IMR-90 (cell line): ENCODE results near the gene ABHD17A. TPM values are rescaled to one million over a fixed set of nuclear protein-coding genes. Genes with fewer than 3 reads are reported as not detected.

ENCODE experiments used
- ATAC-seq: fragments of 200-7000 bp; cut with Tn5 transposase; 2 replicates; pipeline ENCODE4 v1.9.1; 2020; ENCODE audit warnings: low read depth, mild to moderate bottlenecking, moderate library complexity
- BruUV-seq: library from RNA; stranded (reverse); fragments of 400-500 nt; replicated peaks from 2 replicates; lab custom pipeline; 2021; lab: Mats Ljungman, UMichigan
- CTCF ChIA-PET: fragments of 300-600 bp; formaldehyde crosslinking; extraction: SDS; loops from one replicate; lab custom pipeline; 2021; ENCODE audit warnings: antibody characterized with exemption; lab: Yijun Ruan, JAX
- POLR2A ChIA-PET: fragments of 300-600 bp; sonication (Branson Sonifier 250); formaldehyde crosslinking; loops from one replicate; lab custom pipeline; 2022; ENCODE audit warnings: antibody characterized with exemption; ENCODE audit not compliant: unreplicated experiment; lab: Charles Lee
- DNase-seq: peaks from one replicate; pipeline ENCODE4 v3.0.0; 2013
- H2AFZ ChIP-seq: replicated peaks from 2 replicates; pipeline ENCODE3; 2013; ENCODE audit warnings: low read length, mild to moderate bottlenecking; ENCODE audit not compliant: poor library complexity
- H2AK5ac ChIP-seq: 2 replicates; pipeline ENCODE4 v1.6.1; 2013; ENCODE audit warnings: low read depth, low read length, inconsistent platforms
- H2AK9ac ChIP-seq: replicated peaks from 2 replicates; pipeline ENCODE3; 2013; ENCODE audit warnings: mild to moderate bottlenecking, low read depth, low read length, moderate library complexity; ENCODE audit not compliant: poor library complexity
- H2BK120ac ChIP-seq: 2 replicates; pipeline ENCODE4 v1.6.1; 2013; ENCODE audit warnings: low read depth, low read length, inconsistent platforms
- H2BK15ac ChIP-seq: 3 replicates; pipeline ENCODE4 v1.6.1; 2013; ENCODE audit warnings: low read depth, low read length, inconsistent platforms
- H2BK20ac ChIP-seq: 2 replicates; pipeline ENCODE4 v1.6.1; 2013; ENCODE audit warnings: low read depth, mild to moderate bottlenecking, inconsistent platforms, low read length, moderate library complexity
- H2BK5ac ChIP-seq: 2 replicates; pipeline ENCODE4 v1.6.1; 2013; ENCODE audit warnings: mild to moderate bottlenecking, low read depth, low read length, inconsistent platforms; ENCODE audit not compliant: poor library complexity, severe bottlenecking
- H3K14ac ChIP-seq: replicated peaks from 2 replicates; pipeline ENCODE4 v1.6.1; 2013; ENCODE audit warnings: low read depth, low read length, inconsistent platforms
- H3K18ac ChIP-seq: 2 replicates; pipeline ENCODE4 v1.6.1; 2013; ENCODE audit warnings: low read depth, low read length, control low read depth
- H3K23ac ChIP-seq: 2 replicates; pipeline ENCODE4 v1.6.1; 2013; ENCODE audit warnings: low read depth, low read length, inconsistent platforms
- H3K27ac ChIP-seq: 2 replicates; pipeline ENCODE4 v1.5.1; 2013; ENCODE audit warnings: mild to moderate bottlenecking, control low read depth, low read length; ENCODE audit not compliant: insufficient read depth
- H3K27me3 ChIP-seq: 2 replicates; pipeline ENCODE4 v1.6.1; 2013; ENCODE audit warnings: low read length; ENCODE audit not compliant: control insufficient read depth, insufficient read depth
- H3K36me3 ChIP-seq: 2 replicates; pipeline ENCODE4 v1.6.1; 2013; ENCODE audit warnings: low read length, mixed read lengths; ENCODE audit not compliant: control insufficient read depth, insufficient read depth
- H3K4ac ChIP-seq: 2 replicates; pipeline ENCODE4 v1.6.1; 2013; ENCODE audit warnings: low read depth, low read length, inconsistent platforms
- H3K4me1 ChIP-seq: 2 replicates; pipeline ENCODE4 v1.6.1; 2013; ENCODE audit warnings: low read length, mixed read lengths; ENCODE audit not compliant: control insufficient read depth, insufficient read depth
- H3K4me2 ChIP-seq: 2 replicates; pipeline ENCODE4 v1.6.1; 2013; ENCODE audit warnings: low read depth, mild to moderate bottlenecking, control low read depth, low read length, moderate library complexity
- H3K4me3 ChIP-seq: 2 replicates; pipeline ENCODE4 v1.5.1; 2013; ENCODE audit warnings: low read depth, mild to moderate bottlenecking, control low read depth, low read length, moderate library complexity; ENCODE audit not compliant: insufficient read depth
- H3K56ac ChIP-seq: 2 replicates; pipeline ENCODE4 v1.6.1; 2013; ENCODE audit warnings: low read length, inconsistent platforms; ENCODE audit not compliant: insufficient read depth; ENCODE audit errors: extremely low read depth
- H3K79me1 ChIP-seq, 2 experiments: 2 replicates each; pipeline ENCODE4 v1.6.1; 2013; ENCODE audit warnings: low read length in 2 of 2, inconsistent platforms in 1 of 2, low read depth in 1 of 2
- H3K9ac ChIP-seq: 2 replicates; pipeline ENCODE4 v1.6.1; 2013; ENCODE audit warnings: low read depth, low read length, control low read depth
- H3K9me1 ChIP-seq: 2 replicates; pipeline ENCODE4 v1.6.1; 2013; ENCODE audit warnings: low read length, inconsistent platforms; ENCODE audit not compliant: insufficient read depth
- H3K9me3 ChIP-seq: 2 replicates; pipeline ENCODE4 v1.6.1; 2013; ENCODE audit warnings: low read length; ENCODE audit not compliant: control insufficient read depth, insufficient read depth
- H4K20me1 ChIP-seq: 2 replicates; pipeline ENCODE4 v1.6.1; 2013; ENCODE audit warnings: low read length, inconsistent platforms; ENCODE audit not compliant: insufficient read depth
- H4K5ac ChIP-seq: 2 replicates; pipeline ENCODE4 v1.6.1; 2013; ENCODE audit warnings: mild to moderate bottlenecking, low read depth, low read length, control low read depth
- H4K8ac ChIP-seq, 2 experiments: 2 replicates each; pipeline ENCODE4 v1.6.1; 2013; ENCODE audit warnings: low read depth in 2 of 2, low read length in 2 of 2, control low read depth in 1 of 2, inconsistent platforms in 1 of 2
- H4K91ac ChIP-seq: 2 replicates; pipeline ENCODE4 v1.6.1; 2013; ENCODE audit warnings: low read depth, low read length, inconsistent platforms; ENCODE audit not compliant: insufficient read depth
- BHLHE40 ChIP-seq: fragments of 150-350 bp; IDR thresholded peaks from 2 replicates; pipeline ENCODE4 v1.6.1; 2016; ENCODE audit warnings: mild to moderate bottlenecking, low read depth, low read length
- CHD1 ChIP-seq: IDR thresholded peaks from 2 replicates; pipeline ENCODE4 v1.6.1; 2012; ENCODE audit warnings: low read depth, low read length, improper control_type of control experiment
- FOS ChIP-seq: fragments of 150-350 bp; IDR thresholded peaks from 2 replicates; pipeline ENCODE4 v1.6.1; 2016; ENCODE audit warnings: low read depth, low read length
- MAZ ChIP-seq: IDR thresholded peaks from 2 replicates; pipeline ENCODE4 v1.6.1; 2012; ENCODE audit warnings: low read depth, mild to moderate bottlenecking, low read length, improper control_type of control experiment, moderate library complexity, borderline replicate concordance
- MXI1 ChIP-seq: IDR thresholded peaks from 2 replicates; pipeline ENCODE4 v1.6.1; 2012; ENCODE audit warnings: low read depth, mild to moderate bottlenecking, low read length, moderate library complexity, borderline replicate concordance
- NFE2L2 ChIP-seq: fragments of 150-350 bp; IDR thresholded peaks from 2 replicates; pipeline ENCODE4 v1.6.1; 2016; ENCODE audit warnings: low read depth, mild to moderate bottlenecking, low read length
- RAD21 ChIP-seq: IDR thresholded peaks from 2 replicates; pipeline ENCODE4 v1.6.1; 2012; ENCODE audit warnings: low read length, improper control_type of control experiment
- RFX5 ChIP-seq: IDR thresholded peaks from 2 replicates; pipeline ENCODE4 v1.8.0; 2012; ENCODE audit warnings: low read depth, mild to moderate bottlenecking, low read length, moderate library complexity
- SMC3 ChIP-seq: fragments of 150-350 bp; IDR thresholded peaks from 2 replicates; pipeline ENCODE4 v1.6.1; 2016; ENCODE audit warnings: low read depth, mild to moderate bottlenecking, antibody characterized with exemption, low read length, moderate library complexity
- WGBS, 2 experiments: methylation state at CpG; one replicate each; pipeline versions ENCODE4 v1.1.5 to v1.1.7; 2013; ENCODE audit warnings: missing lambda C conversion rate in 2 of 2; ENCODE audit not compliant: insufficient read length in 1 of 2; ENCODE audit errors: extremely low coverage in 2 of 2; 5-methylcytosine and 5-hydroxymethylcytosine counted together
- dilution Hi-C: fragments of 300-500 bp; cut with HindIII; formaldehyde crosslinking; loops from one replicate; pipeline ENCODE4 v1.14.3; 2018; ENCODE audit warnings: low sequenced_read_pairs; ENCODE audit not compliant: unreplicated experiment
- in situ Hi-C: fragments of 300-500 bp; cut with MboI; formaldehyde crosslinking; loops from 3 replicates; pipeline ENCODE4 v1.14.3; 2019; ENCODE audit warnings: low sequenced_read_pairs, inconsistent platforms, mixed read lengths
- intact Hi-C: fragments of 100-400 bp; cut with micrococcal nuclease; formaldehyde crosslinking; loops from 2 replicates; pipeline ENCODE4 v1.10.0; 2022
- polyA plus RNA-seq, 3 experiments: library from polyadenylated mRNA; depleted of rRNA; stranded (reverse); fragments of >200 nt; gene quantifications; 2 replicates each; pipeline ENCODE4 v1.2.3, GENCODE V29; 2012; ENCODE audit warnings: low replicate concordance in 1 of 3
- total RNA-seq: library from RNA; depleted of rRNA; stranded (reverse); fragments of >200 nt; gene quantifications from 2 replicates; pipeline ENCODE4 v1.2.3, GENCODE V29; 2012
- TF ChIP-seq, protein P1 (sequence below): fragments of 150-350 bp; IDR thresholded peaks from 2 replicates; pipeline ENCODE4 v1.6.1; 2017; ENCODE audit warnings: mild to moderate bottlenecking, antibody characterized with exemption, low read length, low read depth

The ABHD17A gene
- total and polyA plus RNA-seq, 2 of the 4 experiments (the other 2 are of a cell fraction): 37.8 to 76.2 TPM

DNA sequence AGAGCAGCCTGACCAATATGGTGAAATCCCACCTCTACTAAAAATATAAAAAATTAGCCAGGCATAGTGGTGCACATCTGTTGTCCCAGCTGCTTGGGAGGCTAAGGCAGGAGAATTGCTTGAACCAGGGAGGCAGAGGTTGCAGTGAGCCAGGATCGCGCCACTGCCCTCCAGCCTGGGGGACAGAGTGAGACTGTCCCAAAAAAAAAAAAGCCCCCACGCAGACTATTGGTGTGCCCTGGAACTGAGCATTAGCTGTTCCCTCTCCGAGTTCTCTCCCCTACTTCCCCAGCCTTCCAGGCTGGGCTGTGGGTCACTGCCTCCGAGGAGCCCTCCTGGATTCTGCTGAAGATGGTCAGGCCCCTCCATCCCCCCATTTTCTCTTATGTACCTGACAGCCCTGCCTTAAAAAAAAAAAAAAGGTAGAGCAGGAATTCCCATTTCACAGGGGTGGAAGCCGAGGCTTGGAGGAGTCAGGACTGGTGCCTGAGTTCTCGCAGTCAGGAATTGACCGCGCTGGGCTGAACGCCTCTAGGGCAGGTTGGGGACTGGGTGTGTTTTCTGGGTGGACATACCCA lies 21.8 kb upstream of the ABHD17A start:
- no peak overlapping the region for H3K4ac ChIP-seq
- TF ChIP-seq NFE2L2 (no peak), MAZ (no peak), FOS (no peak), RFX5 (no peak), SMC3 (no peak), CHD1 (no peak), MXI1 (no peak), RAD21 (no peak), BHLHE40 (no peak)
- TF ChIP-seq, protein P1, sequence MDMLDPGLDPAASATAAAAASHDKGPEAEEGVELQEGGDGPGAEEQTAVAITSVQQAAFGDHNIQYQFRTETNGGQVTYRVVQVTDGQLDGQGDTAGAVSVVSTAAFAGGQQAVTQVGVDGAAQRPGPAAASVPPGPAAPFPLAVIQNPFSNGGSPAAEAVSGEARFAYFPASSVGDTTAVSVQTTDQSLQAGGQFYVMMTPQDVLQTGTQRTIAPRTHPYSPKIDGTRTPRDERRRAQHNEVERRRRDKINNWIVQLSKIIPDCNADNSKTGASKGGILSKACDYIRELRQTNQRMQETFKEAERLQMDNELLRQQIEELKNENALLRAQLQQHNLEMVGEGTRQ: no peak
- H3K14ac ChIP-seq: no peak overlapping the region
- no peak overlapping the region for H2AK9ac ChIP-seq
- DNase-seq (no peak), ATAC-seq (no peak)
- intact Hi-C loops: no loop called here
- CTCF ChIA-PET: interaction anchor here (0.6 kb wide), 1 partner anchor 247 kb away, joined by 5 read pairs; no protein-coding TSS in a partner anchor
- no peaks in the 10 kb centered on the region for H3K27me3 ChIP-seq
- H3K9me3 ChIP-seq: no peaks in the 10 kb centered on the region
- no peak overlapping the region for H3K9ac ChIP-seq
- peaks cover 10% of the 10 kb centered on the region for H3K4me1 ChIP-seq
- no peak overlapping the region for H2BK5ac ChIP-seq
- no peak overlapping the region for H3K56ac ChIP-seq
- no peak overlapping the region for H3K4me3 ChIP-seq
- H2BK15ac ChIP-seq: no peak overlapping the region
- H2AK5ac ChIP-seq: no peak overlapping the region
- WGBS, 2 experiments: 100% methylated on average over 1 of the region's 10 CpGs; no CpG with 5 or more reads in 1 of the 2 experiments
- H4K91ac ChIP-seq: no peak overlapping the region
- in situ Hi-C loops: no loop called here
- H3K18ac ChIP-seq: no peak overlapping the region
- H2AFZ ChIP-seq: no peak overlapping the region
- H3K79me1 ChIP-seq: peaks cover 17 to 58% of the 10 kb centered on the region in 2 experiments
- peaks cover 2% of the 10 kb centered on the region; the same call in 1 of the 2 replicates for H3K36me3 ChIP-seq
- H2BK20ac ChIP-seq: no peak overlapping the region
- H4K5ac ChIP-seq: no peak overlapping the region
- peaks cover 37% of the 10 kb centered on the region for H4K20me1 ChIP-seq
- peaks cover 13% of the 10 kb centered on the region; the same call in 1 of the 2 replicates for H3K9me1 ChIP-seq
- no peak overlapping the region for H3K27ac ChIP-seq
- no peak overlapping the region for H3K4me2 ChIP-seq
- no TSS peak for BruUV-seq
- dilution Hi-C loops: no loop called here
- H2BK120ac ChIP-seq: no peak overlapping the region
- POLR2A ChIA-PET: no interaction called here
- no peak overlapping the region for H3K23ac ChIP-seq
- H4K8ac ChIP-seq: no peak overlapping the region
